Adrenal gland (tissue), 5 donors: ENCODE data around the gene AIP.

Source experiments
- POLR2A ChIP-seq, 2 donors: fragments of 450-650 bp; IDR thresholded peaks; one replicate each; pipeline ENCODE4 v1.6.1; 2017; ENCODE audit warnings: antibody characterized with exemption in 2 of 2, mild to moderate bottlenecking in 2 of 2, moderate library complexity in 1 of 2
- TF ChIP-seq, protein P1 (sequence below), 6 experiments: fragments of 450-650 bp in 4 of 6; fragments of 200-600 bp in 2 of 6; sonication (generic) in 1 of 6; IDR thresholded peaks; 1 replicate in 5 of 6; 2 replicates in 1 of 6; pipeline versions ENCODE4 v1.5.1 to v1.8.0; 2016 to 2021; ENCODE audit warnings: antibody characterized with exemption in 6 of 6, mild to moderate bottlenecking in 2 of 6, moderate library complexity in 1 of 6
- donor health status: DM: no; HTN: no; CAD: no.

GRCh38 chr11:67486481-67487195 lies 3.8 kb downstream of the AIP start:
- TF ChIP-seq, protein P1, sequence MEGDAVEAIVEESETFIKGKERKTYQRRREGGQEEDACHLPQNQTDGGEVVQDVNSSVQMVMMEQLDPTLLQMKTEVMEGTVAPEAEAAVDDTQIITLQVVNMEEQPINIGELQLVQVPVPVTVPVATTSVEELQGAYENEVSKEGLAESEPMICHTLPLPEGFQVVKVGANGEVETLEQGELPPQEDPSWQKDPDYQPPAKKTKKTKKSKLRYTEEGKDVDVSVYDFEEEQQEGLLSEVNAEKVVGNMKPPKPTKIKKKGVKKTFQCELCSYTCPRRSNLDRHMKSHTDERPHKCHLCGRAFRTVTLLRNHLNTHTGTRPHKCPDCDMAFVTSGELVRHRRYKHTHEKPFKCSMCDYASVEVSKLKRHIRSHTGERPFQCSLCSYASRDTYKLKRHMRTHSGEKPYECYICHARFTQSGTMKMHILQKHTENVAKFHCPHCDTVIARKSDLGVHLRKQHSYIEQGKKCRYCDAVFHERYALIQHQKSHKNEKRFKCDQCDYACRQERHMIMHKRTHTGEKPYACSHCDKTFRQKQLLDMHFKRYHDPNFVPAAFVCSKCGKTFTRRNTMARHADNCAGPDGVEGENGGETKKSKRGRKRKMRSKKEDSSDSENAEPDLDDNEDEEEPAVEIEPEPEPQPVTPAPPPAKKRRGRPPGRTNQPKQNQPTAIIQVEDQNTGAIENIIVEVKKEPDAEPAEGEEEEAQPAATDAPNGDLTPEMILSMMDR (IDR thresholded peaks at IDR 0.05), result no peak
- TF ChIP-seq POLR2A (IDR thresholded peaks at IDR 0.05), result no peak
